ENCODE results near the gene ATRAID. TPM values are rescaled to one million over a fixed set of nuclear protein-coding genes. Genes with fewer than 3 reads are reported as not detected.

Gene ATRAID
- total RNA-seq, 1 donor from 2014 or later, result 43.7 TPM

DNA sequence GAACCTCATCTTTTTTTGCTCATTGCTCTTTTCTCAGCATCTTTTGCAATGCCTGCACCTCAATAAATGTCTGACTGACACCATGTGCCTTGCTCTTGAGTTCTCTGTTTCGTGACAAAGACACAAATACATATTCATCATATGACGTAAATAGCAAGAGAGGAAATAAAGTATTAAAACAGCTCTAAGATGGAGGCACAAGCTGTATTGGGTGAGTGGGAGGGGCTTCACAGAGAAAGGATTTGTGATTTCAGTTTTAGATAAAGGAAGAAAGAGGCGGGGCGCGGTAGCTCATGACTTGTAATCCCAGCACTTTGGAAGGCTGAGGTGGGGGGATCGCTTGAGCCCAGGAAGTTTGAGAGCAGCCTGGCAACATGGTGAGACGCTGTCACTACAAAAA, 8.2 kb downstream of the ATRAID start:
- no peak for DNase-seq

DNA sequence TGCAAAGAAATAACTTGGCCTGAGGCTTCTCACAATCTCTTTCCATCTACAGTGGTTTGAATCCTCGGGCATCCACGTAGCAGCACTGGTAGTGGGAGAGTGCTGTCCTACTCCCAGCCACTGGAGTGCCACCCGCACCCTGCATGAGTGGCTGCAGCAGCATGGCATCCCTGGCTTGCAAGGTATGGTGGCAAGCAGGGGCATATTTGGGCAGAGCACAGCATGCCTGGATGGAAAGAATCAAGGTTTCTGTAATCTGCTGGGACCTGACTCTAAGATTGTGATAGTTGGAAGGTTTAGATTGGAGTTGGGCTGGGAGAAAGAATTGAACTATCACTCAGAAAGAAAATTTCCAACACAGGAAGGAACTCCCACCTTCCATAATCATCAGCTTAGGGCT, 9.3 kb downstream of the ATRAID start:
- no peak for DNase-seq

DNA sequence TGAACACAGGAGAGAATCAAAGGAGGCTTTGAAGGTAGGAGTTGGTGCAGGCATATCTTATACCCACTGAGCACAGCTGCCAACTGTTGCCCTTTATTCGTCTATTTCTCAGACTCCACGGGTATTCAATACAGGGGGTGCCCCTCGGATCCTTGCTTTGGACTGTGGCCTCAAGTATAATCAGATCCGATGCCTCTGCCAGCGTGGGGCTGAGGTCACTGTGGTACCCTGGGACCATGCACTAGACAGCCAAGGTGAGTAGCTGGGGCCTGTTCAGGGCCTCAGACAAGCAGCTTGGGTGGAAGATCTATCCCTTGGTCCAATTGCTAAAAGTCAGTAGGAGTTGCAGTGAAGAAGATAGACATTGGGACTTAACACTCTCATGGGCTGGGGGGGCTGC, 10.6 kb downstream of the ATRAID start:
- DNase-seq, result no peak

DNA sequence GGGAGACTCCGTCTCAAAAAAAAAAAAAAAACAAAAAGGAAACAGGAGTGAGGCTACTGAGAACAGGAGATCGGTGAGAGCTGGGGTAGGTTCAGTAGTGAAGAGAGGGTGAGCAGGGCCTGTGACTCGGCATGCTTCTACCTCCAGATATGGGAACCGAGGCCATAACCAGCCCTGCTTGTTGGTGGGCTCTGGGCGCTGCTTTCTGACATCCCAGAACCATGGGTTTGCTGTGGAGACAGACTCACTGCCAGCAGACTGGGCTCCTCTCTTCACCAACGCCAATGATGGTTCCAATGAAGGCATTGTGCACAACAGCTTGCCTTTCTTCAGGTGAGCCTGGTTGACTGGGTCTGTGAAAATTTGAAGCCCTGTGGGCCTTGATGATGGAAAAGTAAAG, 11.6 kb downstream of the ATRAID start:
- DNase-seq, result no peak

DNA sequence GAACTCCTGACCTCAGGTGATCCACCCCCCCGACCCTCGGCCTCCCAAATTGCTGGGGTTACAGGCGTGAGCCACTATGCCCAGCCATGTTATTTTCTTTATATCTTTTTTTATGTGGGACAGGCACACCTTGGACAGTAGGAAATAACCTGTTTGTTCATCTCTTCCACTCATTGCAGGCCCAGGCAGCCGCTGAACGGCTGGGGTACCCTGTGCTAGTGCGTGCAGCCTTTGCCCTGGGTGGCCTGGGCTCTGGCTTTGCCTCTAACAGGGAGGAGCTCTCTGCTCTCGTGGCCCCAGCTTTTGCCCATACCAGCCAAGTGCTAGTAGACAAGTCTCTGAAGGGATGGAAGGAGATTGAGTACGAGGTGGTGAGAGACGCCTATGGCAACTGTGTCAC, 13.7 kb downstream of the ATRAID start:
- DNase-seq, result no peak

DNA sequence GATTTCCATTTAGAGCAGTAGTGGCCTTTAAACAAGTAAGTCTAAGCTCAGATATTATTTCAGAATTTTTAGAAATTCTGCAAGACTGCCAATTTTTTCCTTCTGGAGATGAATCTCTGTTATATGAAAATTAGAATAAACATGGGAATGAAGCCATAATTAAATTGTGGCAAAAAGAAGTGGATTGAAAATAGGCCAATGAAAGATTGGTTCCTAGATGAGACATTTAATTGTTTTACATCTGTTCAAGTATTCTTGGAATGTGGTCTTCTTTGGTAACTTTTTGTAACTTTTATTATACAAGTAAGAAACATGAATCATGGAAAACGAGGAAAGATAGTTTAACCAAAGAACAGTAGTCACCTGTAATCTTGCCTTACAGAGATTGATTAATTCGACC, 15.7 kb downstream of the ATRAID start:
- no peak for DNase-seq

DNA sequence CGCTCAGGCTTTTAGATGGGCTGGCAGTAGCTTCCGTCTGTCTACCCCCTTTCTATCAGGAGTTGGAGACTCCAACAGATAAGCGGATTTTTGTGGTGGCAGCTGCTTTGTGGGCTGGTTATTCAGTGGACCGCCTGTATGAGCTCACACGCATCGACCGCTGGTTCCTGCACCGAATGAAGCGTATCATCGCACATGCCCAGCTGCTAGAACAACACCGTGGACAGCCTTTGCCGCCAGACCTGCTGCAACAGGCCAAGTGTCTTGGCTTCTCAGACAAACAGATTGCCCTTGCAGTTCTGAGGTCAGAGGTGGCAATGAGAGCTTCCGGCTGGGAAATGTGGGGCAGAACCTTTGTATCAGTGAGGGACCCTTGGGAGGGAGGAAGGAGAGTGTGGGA, 20.1 kb downstream of the ATRAID start:
- DNase-seq, result no peak

DNA sequence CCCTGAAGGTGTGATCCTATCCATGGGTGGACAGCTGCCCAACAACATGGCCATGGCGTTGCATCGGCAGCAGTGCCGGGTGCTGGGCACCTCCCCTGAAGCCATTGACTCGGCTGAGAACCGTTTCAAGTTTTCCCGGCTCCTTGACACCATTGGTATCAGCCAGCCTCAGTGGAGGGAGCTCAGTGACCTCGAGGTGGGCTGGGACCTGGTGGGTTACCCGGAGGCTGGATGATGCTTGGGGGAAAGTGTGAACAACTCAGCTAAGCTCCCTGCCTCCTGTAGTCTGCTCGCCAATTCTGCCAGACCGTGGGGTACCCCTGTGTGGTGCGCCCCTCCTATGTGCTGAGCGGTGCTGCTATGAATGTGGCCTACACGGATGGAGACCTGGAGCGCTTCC, 21.5 kb downstream of the ATRAID start:
- no peak for DNase-seq

DNA sequence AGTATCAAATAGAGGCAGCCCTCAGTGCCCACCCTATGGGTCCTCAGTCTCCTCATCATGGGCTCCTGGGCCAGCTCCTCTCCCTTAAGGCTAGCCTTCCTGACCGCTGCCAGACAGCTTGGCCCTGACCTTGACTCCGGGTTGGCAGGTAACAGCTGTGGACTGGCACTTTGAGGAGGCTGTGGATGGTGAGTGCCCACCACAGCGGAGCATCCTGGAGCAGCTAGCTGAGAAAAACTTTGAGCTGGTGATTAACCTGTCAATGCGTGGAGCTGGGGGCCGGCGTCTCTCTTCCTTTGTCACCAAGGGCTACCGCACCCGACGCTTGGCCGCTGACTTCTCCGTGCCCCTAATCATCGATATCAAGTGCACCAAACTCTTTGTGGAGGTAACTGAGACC, 24.3 kb downstream of the ATRAID start:
- no peak for DNase-seq

DNA sequence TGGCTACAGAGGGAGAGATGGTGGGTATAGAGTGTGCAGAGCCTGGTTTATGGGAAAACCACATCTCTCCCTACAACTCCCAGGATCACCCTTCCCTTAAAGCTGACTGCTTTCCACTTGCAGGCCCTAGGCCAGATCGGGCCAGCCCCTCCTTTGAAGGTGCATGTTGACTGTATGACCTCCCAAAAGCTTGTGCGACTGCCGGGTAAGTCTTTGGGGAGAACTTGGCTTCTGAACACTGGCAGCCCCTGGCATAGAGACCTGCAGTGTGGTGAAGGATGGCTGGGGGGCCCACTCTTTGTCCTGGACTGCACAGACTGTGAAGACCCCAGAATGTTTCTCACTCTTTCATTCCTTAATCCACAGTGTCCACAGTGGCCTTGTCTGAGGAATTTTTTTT, 24.8 kb downstream of the ATRAID start:
- DNase-seq, result no peak

DNA sequence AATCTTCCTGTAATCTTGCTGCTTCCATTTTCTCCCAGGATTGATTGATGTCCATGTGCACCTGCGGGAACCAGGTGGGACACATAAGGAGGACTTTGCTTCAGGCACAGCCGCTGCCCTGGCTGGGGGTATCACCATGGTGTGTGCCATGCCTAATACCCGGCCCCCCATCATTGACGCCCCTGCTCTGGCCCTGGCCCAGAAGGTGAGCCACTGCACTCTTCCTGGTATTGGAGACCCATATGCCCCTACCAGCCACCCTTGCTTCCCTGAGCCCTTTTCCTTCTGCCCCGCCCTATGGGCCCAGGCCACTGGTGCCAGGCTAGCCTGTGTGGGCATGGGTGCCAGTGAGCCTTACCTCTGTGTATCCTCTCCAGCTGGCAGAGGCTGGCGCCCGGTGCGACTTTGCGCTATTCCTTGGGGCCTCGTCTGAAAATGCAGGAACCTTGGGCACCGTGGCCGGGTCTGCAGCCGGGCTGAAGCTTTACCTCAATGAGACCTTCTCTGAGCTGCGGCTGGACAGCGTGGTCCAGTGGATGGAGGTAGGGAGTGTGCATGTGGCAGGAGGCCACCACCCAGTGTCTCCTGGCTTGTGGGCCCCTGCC, 25.6 kb downstream of the ATRAID start:
- DNase-seq, result no peak

DNA sequence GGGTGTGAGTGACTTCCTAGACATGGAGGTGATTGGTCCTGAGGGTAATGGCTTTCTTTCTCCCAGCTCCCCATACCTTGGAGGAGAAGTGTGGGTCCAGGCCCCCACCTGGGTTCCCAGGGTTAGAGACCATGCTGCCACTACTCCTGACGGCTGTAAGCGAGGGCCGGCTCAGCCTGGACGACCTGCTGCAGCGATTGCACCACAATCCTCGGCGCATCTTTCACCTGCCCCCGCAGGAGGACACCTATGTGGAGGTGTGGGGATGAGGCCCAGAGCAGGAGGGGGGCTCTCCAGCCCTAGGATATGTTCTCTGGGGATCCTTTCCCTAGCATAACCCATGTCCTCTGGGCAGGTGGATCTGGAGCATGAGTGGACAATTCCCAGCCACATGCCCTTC, 27.1 kb downstream of the ATRAID start:
- DNase-seq, result no peak

DNA sequence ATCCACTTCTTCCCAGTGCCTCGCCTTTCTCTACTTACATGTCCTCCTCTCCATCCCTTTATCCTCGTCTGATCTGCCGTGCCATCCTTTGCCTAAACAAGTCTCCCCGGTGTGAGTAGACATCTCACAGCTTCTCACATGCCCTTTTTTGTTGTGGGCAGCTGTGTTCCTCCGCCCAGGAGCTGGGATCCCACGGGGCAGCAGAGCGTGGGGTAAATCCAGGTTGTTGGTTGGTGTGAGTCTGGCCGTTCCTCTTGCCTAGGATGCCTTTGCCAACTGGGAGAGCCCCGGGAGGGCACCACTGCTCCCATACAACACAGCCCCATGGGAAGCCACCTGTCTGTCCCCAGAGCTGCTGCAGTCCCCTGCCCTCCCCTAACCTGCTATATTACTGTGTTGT, 28.6 kb downstream of the ATRAID start:
- no peak for DNase-seq

DNA sequence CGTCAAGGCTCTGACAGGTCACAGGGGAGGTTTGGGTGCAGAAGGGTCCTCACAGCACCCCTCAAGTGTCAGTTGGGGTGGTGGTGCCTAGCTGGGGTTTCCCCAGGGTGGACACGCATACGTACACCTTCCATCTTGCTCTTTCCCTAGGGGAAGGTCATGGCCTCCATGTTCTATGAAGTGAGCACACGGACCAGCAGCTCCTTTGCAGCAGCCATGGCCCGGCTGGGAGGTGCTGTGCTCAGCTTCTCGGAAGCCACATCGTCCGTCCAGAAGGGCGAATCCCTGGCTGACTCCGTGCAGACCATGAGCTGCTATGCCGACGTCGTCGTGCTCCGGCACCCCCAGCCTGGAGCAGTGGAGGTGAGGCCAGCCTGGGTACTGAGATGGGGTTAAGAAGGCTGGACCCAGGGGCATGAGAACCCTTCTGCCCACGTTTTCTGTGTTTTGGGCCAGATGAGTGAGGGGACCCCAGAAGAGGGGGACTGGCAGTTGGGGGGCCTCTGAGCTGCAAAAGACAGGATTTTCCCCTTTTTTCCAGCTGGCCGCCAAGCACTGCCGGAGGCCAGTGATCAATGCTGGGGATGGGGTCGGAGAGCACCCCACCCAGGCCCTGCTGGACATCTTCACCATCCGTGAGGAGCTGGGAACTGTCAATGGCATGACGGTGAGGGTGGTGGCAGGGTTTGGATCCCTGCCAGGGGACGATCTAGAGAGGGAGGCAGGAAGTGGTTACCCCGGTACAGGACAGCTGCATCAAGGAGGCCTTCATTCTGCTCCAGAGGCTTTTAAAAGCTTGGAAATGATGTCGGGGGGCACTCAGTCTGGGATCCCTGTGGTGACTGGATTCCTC, 30.1 kb downstream of the ATRAID start:
- no peak for DNase-seq

DNA sequence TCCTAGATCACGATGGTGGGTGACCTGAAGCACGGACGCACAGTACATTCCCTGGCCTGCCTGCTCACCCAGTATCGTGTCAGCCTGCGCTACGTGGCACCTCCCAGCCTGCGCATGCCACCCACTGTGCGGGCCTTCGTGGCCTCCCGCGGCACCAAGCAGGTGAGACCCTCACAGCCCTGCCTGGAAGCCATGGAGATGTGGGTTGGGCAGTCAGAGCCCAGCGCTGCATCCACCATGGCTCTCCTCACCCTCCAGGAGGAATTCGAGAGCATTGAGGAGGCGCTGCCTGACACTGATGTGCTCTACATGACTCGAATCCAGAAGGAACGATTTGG, 30.7 kb downstream of the ATRAID start:
- no peak for DNase-seq

DNA sequence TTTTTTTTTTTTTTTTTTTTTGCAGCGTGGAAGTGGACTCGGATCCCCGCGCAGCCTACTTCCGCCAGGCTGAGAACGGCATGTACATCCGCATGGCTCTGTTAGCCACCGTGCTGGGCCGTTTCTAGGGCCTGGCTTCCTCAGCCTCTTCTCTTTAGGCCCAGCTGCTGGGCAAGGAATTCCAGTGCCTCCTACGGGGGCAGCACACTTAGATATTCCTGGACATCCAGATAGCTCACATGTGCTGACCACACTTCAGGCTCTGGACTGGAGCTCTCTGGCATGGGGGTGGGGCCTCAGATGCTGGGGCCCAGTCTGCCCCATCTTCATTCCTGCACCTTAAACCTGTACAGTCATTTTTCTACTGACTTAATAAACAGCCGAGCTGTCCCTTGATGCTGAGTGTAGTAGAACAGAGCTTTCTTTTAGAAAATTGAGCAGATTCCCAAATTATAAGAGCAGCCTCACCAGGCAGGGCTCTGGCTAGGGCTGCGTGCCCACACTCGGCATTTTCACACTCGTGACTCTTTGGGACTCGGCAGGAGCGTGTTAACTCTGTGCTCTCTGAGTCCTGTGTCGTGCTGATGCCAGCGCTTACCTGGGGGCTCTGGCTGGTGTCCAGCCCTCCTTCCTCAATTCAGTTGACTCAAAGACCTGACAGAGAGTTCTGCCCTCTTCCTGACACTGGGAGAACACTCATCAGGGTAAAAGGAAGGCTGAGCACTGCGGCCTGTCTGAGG, 31.7 kb downstream of the ATRAID start:
- no peak for DNase-seq

DNA sequence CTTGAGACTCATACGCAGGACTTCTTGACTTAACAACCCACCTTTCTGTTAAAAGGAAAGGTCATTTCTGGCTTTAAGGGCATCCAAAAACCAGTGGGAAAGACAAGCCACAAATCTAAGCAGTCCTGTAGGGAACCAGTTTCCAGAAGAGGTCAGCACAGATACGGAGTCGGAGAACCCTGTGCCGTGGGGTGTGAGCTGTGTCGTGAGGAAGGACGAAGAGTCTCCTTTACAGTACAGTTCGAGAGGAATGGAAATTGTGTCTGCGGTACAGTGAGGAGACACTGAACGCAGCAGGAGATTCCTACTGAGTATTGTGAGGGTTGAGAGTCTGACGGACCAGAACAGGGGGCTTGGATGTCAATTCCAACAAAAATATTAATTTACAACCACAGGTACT, 33.3 kb downstream of the ATRAID start:
- DNase-seq, result no peak

DNA sequence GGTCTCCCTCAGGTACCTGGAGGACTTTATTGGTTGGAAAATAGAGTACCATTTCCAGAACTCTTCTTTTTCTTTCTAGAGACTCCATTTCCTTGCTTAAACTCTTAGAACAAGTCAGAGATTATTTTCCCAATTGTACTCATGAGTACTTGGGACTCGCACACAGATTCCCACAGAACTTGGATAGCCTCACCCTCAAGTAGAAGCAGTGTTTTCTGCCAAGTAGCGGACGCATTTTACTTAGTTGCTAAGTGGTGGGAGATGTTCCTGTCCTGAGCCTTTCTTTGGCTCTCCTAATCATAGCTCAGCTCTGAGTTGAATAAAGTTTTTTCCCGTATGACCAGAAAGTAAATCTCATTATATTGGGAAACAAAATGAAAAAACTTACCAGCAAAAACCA, 33.8 kb downstream of the ATRAID start:
- no peak for DNase-seq

DNA sequence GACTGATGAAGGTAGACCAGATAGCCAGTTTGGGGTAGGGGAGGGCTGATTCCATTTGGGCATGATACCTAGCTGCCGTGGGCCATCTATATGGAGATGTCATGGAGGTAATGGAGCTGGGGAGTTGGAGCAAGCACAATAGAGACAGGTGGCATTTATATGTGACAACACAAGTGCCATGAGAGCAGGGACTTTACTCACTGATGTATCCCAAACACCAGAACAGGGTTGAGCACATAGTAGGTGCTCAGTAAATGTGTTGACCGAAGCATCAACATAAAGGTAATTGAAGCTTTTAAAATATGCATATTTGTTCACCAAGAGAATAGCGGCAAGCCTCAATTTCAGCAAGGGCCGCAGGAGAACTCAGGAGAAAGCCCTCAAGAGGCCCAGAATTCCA, 36.1 kb downstream of the ATRAID start:
- DNase-seq, result no peak

DNA sequence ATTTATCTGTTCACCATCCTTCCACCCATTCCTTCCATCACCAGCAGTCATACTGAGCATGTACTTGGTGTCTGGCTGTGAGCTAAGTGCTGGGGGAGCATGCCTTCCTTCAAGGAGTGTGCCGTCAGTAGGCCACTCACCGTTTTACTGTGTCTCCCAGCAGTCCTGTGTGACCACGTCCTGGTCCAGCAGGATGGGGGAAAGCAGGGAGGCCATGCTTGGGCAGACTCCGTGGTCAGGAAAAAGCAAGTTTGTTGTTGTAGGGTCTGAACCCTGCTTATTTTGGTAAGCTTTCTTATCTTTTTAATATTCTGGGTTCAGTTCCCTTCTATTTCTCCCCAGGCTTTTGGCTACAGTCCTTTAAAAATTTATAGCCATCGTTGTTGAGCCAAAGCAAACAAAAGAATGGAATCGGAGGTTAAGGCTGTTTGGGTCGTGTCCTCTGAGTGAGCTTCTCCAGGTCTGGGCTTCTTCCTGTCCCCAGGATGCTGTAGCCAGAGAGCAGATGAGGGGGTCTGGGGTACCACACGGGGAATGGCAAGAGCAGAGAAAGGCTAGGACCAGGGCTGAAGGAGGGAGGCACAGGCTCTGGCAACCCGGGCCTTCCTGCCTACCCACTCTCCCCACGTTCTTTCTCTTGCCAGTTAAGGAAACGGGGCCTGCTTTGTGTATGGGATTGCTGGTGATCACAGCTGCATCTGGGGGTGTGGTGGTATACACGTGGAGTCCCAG, 37.5 kb downstream of the ATRAID start:
- DNase-seq, result no peak

DNA sequence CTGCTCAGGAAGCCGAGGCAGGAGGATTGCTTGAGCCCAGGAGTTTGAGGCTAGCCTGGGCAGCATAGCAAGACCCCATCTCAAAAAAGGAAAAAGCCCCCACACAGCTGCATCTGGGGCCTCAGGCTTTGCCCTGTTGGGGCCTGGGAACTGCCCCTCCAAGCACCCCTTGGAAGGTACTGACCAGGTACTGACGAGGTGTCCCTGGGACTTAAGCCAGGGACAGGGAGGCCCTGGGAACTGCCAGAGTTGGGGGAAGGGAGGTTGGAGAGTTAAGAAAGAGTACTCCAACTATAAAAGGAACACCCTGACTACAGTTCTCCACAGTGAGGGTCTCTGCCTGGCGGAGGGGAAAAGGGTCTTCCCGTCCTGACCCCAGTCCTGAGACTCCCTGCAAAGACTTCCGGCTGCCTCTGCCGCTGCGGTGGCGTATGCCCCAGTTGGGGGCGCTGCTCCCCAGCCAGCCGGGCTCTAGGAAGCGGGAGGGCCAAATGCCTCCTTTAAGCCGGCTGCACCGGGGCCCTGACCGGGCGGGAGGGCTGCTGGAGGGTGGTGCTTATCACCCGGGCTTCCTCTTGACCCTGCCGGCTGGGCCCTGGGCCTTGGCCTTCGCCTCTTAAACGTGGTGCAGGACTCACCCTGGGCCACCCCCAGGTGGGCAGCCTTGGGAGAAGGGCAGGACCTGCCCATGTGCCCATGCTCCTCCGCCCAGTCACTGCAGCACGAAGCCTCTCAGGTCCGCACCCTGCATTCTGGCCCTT, 38.2 kb downstream of the ATRAID start:
- DNase-seq, result no peak

DNA sequence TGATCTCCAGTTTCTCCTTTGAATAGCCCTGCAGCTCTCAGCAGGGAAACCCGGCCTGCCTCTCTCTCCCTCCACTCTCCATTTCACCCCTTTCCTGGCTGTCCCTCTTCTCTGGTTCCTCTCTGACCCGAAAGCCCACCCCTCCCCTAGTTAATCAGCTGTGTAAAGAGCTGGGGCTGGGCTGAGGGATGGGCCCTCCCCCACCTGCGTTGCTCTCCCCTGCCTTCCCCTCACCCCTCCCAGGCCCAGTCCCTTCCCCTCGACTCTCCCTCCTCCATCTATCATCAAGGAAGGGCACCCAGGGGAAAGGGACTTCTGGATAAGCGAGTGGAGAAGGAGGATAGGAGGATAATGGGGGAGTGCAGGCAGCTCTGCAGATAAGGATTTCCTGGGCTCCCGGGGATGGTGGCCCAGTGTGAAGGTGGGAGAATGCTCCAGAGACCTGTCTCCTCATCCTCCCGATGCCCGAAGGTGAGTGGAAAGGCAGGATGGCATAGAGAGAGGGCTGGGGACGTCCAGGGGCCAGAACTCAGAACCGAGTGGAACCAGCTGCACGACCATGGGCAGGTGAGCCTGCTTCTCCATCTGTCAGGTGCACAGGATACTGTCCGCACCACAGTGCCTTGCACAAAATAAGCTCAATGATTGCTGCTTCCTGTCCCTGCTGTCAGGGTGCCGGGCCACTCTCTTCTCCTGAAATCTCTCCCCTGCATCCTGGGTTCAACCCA, 39.0 kb downstream of the ATRAID start:
- DNase-seq, result no peak

All from occipital lobe (tissue), 2 donors.